ENCODE measurements around the gene TGFB1.
"Not testable (repeated sequence)": the region's sequence is repeated elsewhere in the genome, so short reads cannot be mapped to it uniquely, and the experiment has no call there.

Gene TGFB1

GRCh38 chr19:41369769-41370168 is 16.0 kb upstream of the TGFB1 start:
- no peak for DNase-seq (ENCODE audit: low spot score)

- DNase-seq (ENCODE audit: low spot score): no peak
Measured at GRCh38 chr19:41367848-41368301, 14.2 kb upstream of the TGFB1 start.

DNA sequence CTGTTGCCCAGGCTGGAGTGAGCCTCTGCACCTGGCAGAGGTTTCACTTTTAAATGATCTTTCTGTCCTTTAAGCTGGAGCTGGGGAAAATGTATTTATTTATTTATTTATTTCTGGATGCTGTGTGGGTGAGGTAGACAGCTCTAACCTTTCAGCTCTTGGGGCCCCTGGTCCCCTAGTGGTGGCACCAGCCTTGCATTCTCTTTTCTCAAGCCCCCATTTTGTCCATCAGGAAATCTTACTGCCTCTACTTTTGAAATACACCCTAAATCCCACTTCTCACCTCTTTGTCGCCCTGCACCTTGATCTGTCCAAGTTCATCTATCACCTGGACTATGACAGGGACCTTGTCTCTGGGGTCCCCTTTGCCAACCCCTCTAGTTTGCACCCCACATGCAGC is 12.4 kb upstream of the TGFB1 start:
- no peak for DNase-seq (ENCODE audit: low spot score)

GRCh38 chr19:41364524-41365391 is 11.0 kb upstream of the TGFB1 start:
- DNase-seq (ENCODE audit: low spot score): no peak

GRCh38 chr19:41363753-41364523 is 10.2 kb upstream of the TGFB1 start, which contains the start of gene B9D2:
B9D2 (minus strand) TSS chr19:41364149; CDS start chr19:41363519, 630 bp downstream.
- DNase-seq (ENCODE audit: low spot score): peak; percentile 99

GRCh38 chr19:41363371-41363752 is 9.6 kb upstream of the TGFB1 start:
- DNase-seq (ENCODE audit: low spot score): no peak

- DNase-seq (ENCODE audit: low spot score): no peak
Measured at GRCh38 chr19:41362143-41362847, 8.6 kb upstream of the TGFB1 start.

DNA sequence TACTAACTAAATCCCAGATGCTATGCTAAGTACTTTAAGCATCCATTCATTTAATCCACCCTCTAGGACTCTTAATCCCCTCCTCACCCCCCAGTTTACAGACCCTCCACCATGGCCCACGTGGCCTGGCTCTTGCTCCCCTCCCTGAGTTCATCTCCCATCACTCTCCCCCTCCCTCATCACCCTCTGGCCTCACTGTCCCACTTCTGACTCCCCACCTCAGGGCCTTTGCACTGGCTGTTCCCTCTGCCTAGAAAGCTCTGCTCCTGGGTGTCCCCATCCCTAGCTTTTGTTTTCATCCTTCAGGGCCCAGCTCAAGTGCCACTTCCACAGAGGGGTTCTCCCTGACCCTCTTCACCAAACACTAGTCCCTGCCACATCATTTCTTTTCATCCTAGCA is 6.0 kb upstream of the TGFB1 start:
- DNase-seq (ENCODE audit: low spot score): no peak

- DNase-seq (ENCODE audit: low spot score): no peak
Measured at GRCh38 chr19:41357746-41358145, 4.0 kb upstream of the TGFB1 start.

- DNase-seq (ENCODE audit: low spot score): peak; percentile 51
Measured at GRCh38 chr19:41356984-41357739, 3.4 kb upstream of the TGFB1 start.

- DNase-seq (ENCODE audit: low spot score): no peak
Measured at GRCh38 chr19:41355802-41356201, 2.1 kb upstream of the TGFB1 start.

GRCh38 chr19:41355035-41355434 is 1.3 kb upstream of the TGFB1 start:
- DNase-seq (ENCODE audit: low spot score): no peak

DNA sequence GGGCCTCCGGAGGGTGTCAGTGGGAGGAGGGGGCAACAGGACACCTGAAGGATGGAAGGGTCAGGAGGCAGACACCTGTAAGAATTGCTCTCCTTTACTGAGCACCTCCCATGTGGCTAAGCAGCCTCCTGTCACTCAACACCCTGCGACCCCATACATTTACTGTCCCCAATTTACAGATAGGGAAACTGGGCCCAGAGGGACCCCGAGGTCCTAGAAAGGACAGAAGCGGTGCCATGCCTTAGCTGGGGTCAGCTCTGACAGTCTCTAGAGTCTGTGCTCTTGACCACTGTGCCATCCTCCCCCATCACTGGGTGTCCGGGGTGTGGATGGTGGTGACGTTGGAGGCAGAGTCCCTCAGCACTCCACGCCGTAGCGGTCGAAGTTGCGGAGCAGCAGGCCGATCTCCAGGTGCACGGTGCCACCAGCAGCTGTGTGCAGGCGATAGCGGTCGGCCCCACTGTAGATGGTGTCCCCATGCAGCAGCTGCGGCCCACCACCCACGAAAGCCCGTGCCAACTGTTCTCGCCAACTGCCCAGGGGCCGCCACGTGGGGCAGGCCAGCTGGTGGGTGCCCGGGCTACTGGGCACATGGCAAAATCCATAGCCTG is 726 bp upstream of the TGFB1 start:
- DNase-seq (ENCODE audit: low spot score): no peak

- peak; percentile 76 for DNase-seq (ENCODE audit: low spot score)
Measured at GRCh38 chr19:41352609-41353465, 885 bp downstream of the TGFB1 start.

GRCh38 chr19:41352279-41352608 is 1.5 kb downstream of the TGFB1 start:
- no peak for DNase-seq (ENCODE audit: low spot score)

- peak; percentile 87 for DNase-seq (ENCODE audit: low spot score)
Measured at GRCh38 chr19:41351339-41352245, 2.1 kb downstream of the TGFB1 start.

DNA sequence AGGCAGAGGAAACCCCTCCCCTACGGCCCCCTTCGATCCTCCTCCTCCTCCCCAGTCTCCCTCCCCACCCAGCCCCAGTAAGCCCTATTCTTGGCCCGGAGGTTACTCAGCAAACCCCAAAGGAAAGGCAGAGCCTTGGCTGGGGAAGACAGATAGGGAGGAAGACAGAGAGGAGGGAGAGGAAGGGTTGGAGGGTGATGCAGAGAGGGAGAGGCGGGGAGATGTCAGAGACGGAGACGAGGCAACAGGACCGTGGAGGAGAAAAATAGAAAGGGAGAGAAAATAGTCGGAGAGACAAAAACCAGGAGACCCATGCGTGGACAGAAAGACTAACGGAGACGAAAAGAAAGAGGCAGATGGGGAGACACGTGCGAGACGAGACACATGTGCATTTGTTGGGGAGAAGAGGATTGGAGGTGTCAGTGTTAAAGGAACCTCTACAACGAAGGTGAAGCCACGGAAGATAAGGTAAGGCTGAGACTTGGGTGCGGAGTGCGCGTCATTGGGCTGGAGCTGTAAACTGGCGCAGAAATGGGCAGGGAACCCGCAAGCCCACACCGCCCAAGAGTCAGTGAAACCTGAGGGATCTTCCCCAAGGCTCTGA is 2.9 kb downstream of the TGFB1 start:
- no peak for DNase-seq (ENCODE audit: low spot score)

DNA sequence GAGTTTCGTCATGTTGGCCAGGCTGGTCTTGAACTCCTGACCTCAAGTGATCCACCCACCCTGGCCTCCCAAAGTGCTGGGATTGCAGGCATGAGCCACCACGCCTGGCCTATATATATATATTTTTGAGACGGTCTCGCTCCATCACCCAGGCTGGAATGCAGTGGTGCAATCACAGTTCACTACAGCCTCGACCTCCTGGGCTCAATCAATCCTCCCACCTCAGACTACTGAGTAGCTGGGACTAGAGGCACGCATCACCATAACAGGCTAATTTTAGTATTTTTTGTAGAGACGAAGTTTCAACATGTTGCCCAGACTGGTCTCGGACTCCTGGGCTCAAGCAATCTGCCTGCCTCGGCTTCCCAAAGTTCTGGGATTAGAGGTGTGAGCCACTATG is 6.8 kb downstream of the TGFB1 start:
- not testable (repeated sequence) for DNase-seq (ENCODE audit: low spot score)

- DNase-seq (ENCODE audit: low spot score): no peak
Measured at GRCh38 chr19:41344162-41344561, 9.6 kb downstream of the TGFB1 start.
